Activated naive CD4-positive, alpha-beta T cell treated with anti-CD3 and anti-CD28 coated beads for 36 hours (primary cell): Measurements from ENCODE around the gene ETFA. TPM values are rescaled to one million over a fixed set of nuclear protein-coding genes. Genes with fewer than 3 reads are reported as not detected.
A peak's percentile ranks its signal among the peaks of the same experiment; 100 is the strongest.

Experiments
- CTCF ChIA-PET: fragments of 350-600 bp; sonication (Branson Sonifier 250); formaldehyde crosslinking; loops from one replicate; lab custom pipeline; 2021; ENCODE audit warnings: antibody characterized with exemption; lab: Charles Lee
- DNase-seq: peaks from one replicate; pipeline ENCODE4 v3.0.0-alpha.2; 2020
- H3K27ac Mint-ChIP-seq: one replicate; pipeline ENCODE4 v1.8.0; 2021; ENCODE audit warnings: mild to moderate bottlenecking, mixed read lengths
- H3K27me3 Mint-ChIP-seq: one replicate; pipeline ENCODE4 v1.8.0; 2021; ENCODE audit warnings: low read depth, mixed read lengths
- H3K36me3 Mint-ChIP-seq: one replicate; pipeline ENCODE4 v1.8.0; 2021; ENCODE audit warnings: low read depth, mixed read lengths
- H3K4me1 Mint-ChIP-seq: one replicate; pipeline ENCODE4 v1.8.0; 2021; ENCODE audit warnings: low read depth, mixed read lengths
- H3K4me3 Mint-ChIP-seq: one replicate; pipeline ENCODE4 v1.8.0; 2021; ENCODE audit warnings: mild to moderate bottlenecking, moderate library complexity, mixed read lengths
- H3K9me3 Mint-ChIP-seq: one replicate; pipeline ENCODE4 v1.8.0; 2021; ENCODE audit warnings: mixed read lengths
- intact Hi-C: fragments of 100-400 bp; cut with micrococcal nuclease; formaldehyde crosslinking; loops from one replicate; pipeline ENCODE4 v1.15.1; 2023
- total RNA-seq, 2 experiments: library from RNA; stranded (reverse); gene quantifications; one replicate each; pipeline ENCODE4 v1.2.3, GENCODE V29; 2021

The ETFA gene
- total RNA-seq, 2 experiments from 2014 or later, result 158 to 166 TPM

DNA sequence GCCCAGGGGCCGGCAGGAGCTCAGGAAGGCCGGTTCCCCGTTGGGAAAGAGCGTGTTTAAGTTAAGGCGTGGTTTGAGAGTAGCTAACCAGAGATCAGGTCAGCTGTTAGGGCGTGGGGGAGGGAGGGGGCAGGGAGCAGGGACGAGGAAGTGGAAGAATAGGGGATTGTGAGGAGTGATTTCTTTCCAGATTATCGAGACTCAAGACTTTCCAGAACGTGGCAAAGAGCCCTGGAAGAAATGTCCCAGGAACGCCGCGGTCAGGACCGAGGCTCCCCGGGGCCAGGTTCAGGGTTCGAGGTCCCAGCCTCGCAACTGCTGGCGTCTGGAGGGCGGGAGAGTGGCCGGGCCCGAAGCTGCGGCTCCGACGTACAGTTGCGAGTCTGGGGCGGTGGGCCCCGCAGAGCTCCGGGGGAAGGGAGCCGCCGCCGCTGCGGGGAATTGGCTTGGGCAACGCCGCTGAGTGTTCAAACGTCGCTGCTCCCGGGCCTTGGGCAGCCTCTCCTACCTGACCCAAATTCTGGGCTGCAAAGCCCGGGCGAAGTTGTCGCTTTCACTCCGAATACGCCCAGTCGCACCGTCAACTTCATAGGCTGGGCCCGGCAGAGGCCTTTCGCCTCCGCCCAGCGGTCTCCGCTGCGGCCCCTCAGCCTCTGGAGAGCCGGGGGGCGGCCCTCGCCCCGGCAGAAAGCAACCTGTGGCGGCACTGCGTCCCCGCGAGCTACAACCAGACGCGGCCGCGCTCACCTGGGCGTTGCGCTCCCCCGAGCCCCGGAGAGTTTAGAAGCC, 34.8 kb upstream of the ETFA start:
- Mint-ChIP-seq H3K27ac (no peak overlapping the region), H3K4me3 (peak overlapping the region; percentile 41), H3K4me1 (peaks cover 18% of the 10 kb centered on the region), H3K27me3 (peaks cover 56% of the 10 kb centered on the region), H3K9me3 (no peaks in the 10 kb centered on the region), H3K36me3 (peaks cover 9% of the 10 kb centered on the region)
- no peak for DNase-seq
- CTCF ChIA-PET, result interaction anchor here (0.6 to 1.4 kb wide), 4 partner anchors 10 to 596 kb away, joined by 3 to 5 read pairs (median 4); no protein-coding TSS in a partner anchor
- intact Hi-C loops, result no loop called here

DNA sequence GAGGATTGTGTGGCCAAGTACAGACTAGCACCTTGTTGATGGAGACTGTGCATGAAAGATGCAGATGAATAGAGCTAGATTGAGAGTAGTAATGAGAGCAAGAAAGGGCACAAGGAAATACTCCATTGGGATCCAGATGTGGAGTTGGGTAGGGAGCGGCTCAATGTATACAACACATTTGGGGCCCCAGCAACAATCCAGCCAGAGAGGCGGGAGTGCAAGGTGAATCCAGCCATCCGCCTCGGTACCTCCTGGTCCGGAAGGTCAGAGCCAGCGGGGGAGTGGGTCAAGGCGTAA, 34.3 kb upstream of the ETFA start:
- Mint-ChIP-seq H3K36me3 (peaks cover 9% of the 10 kb centered on the region), H3K4me3 (peak overlapping the region; percentile 41), H3K4me1 (peaks cover 21% of the 10 kb centered on the region), H3K27me3 (peaks cover 62% of the 10 kb centered on the region), H3K27ac (no peak overlapping the region), H3K9me3 (no peaks in the 10 kb centered on the region)
- CTCF ChIA-PET, result interaction anchor here (0.6 to 1.4 kb wide), 5 partner anchors 9 to 596 kb away, joined by 3 to 5 read pairs (median 4); no protein-coding TSS in a partner anchor
- DNase-seq, result no peak
- intact Hi-C loops, result no loop called here

GRCh38 chr15:76344893-76345582, 33.8 kb upstream of the ETFA start:
- Mint-ChIP-seq H3K4me1 (peaks cover 23% of the 10 kb centered on the region), H3K9me3 (no peaks in the 10 kb centered on the region), H3K27ac (no peak overlapping the region), H3K4me3 (peak overlapping the region; percentile 41), H3K27me3 (peaks cover 65% of the 10 kb centered on the region), H3K36me3 (peaks cover 9% of the 10 kb centered on the region)
- CTCF ChIA-PET, result interaction anchor here (0.6 to 1.4 kb wide), 5 partner anchors 111 to 1879 kb away, joined by 3 to 5 read pairs (median 3); no protein-coding TSS in a partner anchor
- intact Hi-C loops, result loop anchor here (5.0 kb wide), 1 partner anchor 53 kb away; no protein-coding TSS in a partner anchor
- no peak for DNase-seq

GRCh38 chr15:76343313-76343996, 32.2 kb upstream of the ETFA start:
- H3K9me3 Mint-ChIP-seq, result no peaks in the 10 kb centered on the region
- peaks cover 34% of the 10 kb centered on the region for H3K4me1 Mint-ChIP-seq
- CTCF ChIA-PET, result interaction anchor here (0.7 kb wide), 1 partner anchor 9 kb away, joined by 3 read pairs; no protein-coding TSS in a partner anchor
- peaks cover 76% of the 10 kb centered on the region for H3K27me3 Mint-ChIP-seq
- no peak for DNase-seq
- intact Hi-C loops, result loop anchor here (5.0 kb wide), 1 partner anchor 51 kb away; no protein-coding TSS in a partner anchor
- peaks cover 10% of the 10 kb centered on the region for H3K36me3 Mint-ChIP-seq
- H3K27ac Mint-ChIP-seq, result no peak overlapping the region
- no peak overlapping the region for H3K4me3 Mint-ChIP-seq

GRCh38 chr15:76342382-76343201, 31.3 kb upstream of the ETFA start:
- Mint-ChIP-seq H3K9me3 (no peaks in the 10 kb centered on the region), H3K36me3 (peaks cover 2% of the 10 kb centered on the region), H3K27ac (no peak overlapping the region), H3K4me3 (no peak overlapping the region), H3K4me1 (peaks cover 37% of the 10 kb centered on the region), H3K27me3 (peaks cover 70% of the 10 kb centered on the region)
- DNase-seq, result no peak
- intact Hi-C loops, result loop anchor here (5.0 kb wide), 1 partner anchor 50 kb away; no protein-coding TSS in a partner anchor
- CTCF ChIA-PET, result interaction anchor here (0.9 kb wide), 1 partner anchor 444 kb away, joined by 3 read pairs; no protein-coding TSS in a partner anchor

DNA sequence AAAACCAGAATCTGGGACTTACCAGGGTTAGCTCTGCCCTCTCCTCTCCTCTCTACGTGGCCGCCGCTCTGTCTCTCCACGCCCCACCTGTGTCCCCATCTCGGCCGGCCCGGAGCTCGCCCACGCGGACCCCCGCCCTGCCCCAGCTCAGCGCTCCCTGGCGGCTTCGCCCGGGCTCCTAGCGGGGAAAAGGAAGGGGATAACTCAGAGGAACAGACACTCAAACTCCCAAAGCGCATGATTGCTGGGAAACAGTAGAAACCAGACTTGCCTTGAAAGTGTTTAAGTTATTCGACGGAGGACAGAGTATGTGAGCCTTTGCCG, 30.8 kb upstream of the ETFA start:
- Mint-ChIP-seq H3K36me3 (peaks cover 1% of the 10 kb centered on the region), H3K9me3 (no peaks in the 10 kb centered on the region), H3K27me3 (peaks cover 74% of the 10 kb centered on the region), H3K27ac (no peak overlapping the region), H3K4me3 (peak overlapping the region; percentile 51), H3K4me1 (peaks cover 43% of the 10 kb centered on the region)
- intact Hi-C loops, result loop anchor here (5.0 kb wide), 1 partner anchor 50 kb away; no protein-coding TSS in a partner anchor
- CTCF ChIA-PET, result interaction anchor here (0.9 kb wide), 2 partner anchors 151 to 445 kb away, joined by 3 read pairs; no protein-coding TSS in a partner anchor
- DNase-seq, result no peak

GRCh38 chr15:76341366-76342057, 30.2 kb upstream of the ETFA start:
- Mint-ChIP-seq H3K36me3 (peaks cover 1% of the 10 kb centered on the region), H3K27ac (no peak overlapping the region), H3K4me1 (peaks cover 48% of the 10 kb centered on the region), H3K4me3 (peak overlapping the region; percentile 51), H3K9me3 (no peaks in the 10 kb centered on the region), H3K27me3 (peaks cover 76% of the 10 kb centered on the region)
- intact Hi-C loops, result loop anchor here (5.0 kb wide), 1 partner anchor 49 kb away; no protein-coding TSS in a partner anchor
- DNase-seq, result no peak
- CTCF ChIA-PET, result interaction anchor here (0.9 kb wide), 2 partner anchors 151 to 446 kb away, joined by 3 read pairs; no protein-coding TSS in a partner anchor

DNA sequence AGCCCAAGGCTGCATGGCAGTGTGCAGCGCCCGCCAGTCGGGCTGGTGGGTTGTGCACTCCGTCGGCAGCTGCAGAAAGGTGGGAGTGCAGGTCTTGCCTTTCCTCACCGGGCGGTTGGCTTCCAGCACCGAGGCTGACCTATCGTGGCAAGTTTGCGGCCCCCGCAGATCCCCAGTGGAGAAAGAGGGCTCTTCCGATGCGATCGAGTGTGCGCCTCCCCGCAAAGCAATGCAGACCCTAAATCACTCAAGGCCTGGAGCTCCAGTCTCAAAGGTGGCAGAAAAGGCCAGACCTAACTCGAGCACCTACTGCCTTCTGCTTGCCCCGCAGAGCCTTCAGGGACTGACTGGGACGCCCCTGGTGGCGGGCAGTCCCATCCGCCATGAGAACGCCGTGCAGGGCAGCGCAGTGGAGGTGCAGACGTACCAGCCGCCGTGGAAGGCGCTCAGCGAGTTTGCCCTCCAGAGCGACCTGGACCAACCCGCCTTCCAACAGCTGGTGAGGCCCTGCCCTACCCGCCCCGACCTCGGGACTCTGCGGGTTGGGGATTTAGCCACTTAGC, 29.6 kb upstream of the ETFA start:
- DNase-seq, result peak; percentile 62

DNA sequence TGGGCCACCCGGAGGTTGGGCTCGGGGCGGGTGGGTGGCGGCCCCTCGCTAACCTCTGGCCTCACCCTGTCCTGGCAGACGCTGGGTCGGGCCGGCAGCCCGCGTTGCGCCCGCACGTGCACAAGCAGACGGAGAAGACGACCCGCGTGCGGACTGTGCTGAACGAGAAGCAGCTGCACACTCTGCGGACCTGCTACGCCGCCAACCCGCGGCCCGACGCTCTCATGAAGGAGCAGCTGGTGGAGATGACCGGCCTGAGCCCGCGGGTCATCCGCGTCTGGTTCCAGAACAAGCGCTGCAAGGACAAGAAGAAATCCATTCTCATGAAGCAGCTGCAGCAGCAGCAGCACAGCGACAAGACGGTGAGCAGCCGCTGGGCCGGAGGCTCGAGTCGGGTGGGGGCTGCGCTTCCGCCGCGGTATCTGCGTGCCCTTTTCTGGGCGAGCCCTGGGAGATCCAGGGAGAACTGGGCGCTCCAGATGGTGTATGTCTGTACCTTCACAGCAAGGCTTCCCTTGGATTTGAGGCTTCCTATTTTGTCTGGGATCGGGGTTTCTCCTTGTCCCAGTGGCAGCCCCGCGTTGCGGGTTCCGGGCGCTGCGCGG, 29.0 kb upstream of the ETFA start:
- DNase-seq, result no peak
- intact Hi-C loops, result loop anchor here (5.0 kb wide), 1 partner anchor 48 kb away; no protein-coding TSS in a partner anchor
- Mint-ChIP-seq H3K9me3 (no peaks in the 10 kb centered on the region), H3K36me3 (peaks cover 1% of the 10 kb centered on the region), H3K4me3 (peak overlapping the region; percentile 76), H3K4me1 (peaks cover 51% of the 10 kb centered on the region), H3K27me3 (peaks cover 79% of the 10 kb centered on the region), H3K27ac (no peak overlapping the region)
- CTCF ChIA-PET, result interaction anchor here (0.9 kb wide), 1 partner anchor 105 kb away, joined by 4 read pairs; no protein-coding TSS in a partner anchor

More for the DNA sequence above, 29.6 kb upstream of the ETFA start:
- CTCF ChIA-PET, result interaction anchor here (0.9 kb wide), 1 partner anchor 150 kb away, joined by 3 read pairs; no protein-coding TSS in a partner anchor
- Mint-ChIP-seq H3K4me1 (peaks cover 49% of the 10 kb centered on the region), H3K27me3 (peaks cover 79% of the 10 kb centered on the region), H3K9me3 (no peaks in the 10 kb centered on the region), H3K27ac (no peak overlapping the region), H3K36me3 (peaks cover 1% of the 10 kb centered on the region), H3K4me3 (peak overlapping the region; percentile 76)
- intact Hi-C loops, result loop anchor here (5.0 kb wide), 1 partner anchor 49 kb away; no protein-coding TSS in a partner anchor
